Ovary (tissue), 3 donors: Measurements from ENCODE around the gene ABHD4.

Source experiments
- EP300 ChIP-seq: sonication (generic); formaldehyde crosslinking; IDR thresholded peaks from one replicate; pipeline ENCODE4 v1.6.1; 2017; ENCODE audit warnings: antibody characterized with exemption
- POLR2A ChIP-seq: fragments of 450-650 bp; IDR thresholded peaks from one replicate; pipeline ENCODE4 v1.6.1; 2017; ENCODE audit warnings: antibody characterized with exemption, mild to moderate bottlenecking, moderate library complexity
- TF ChIP-seq, protein P1 (sequence below), 3 donors: fragments of 450-650 bp in 2 of 3; fragments of 200-600 bp in 1 of 3; IDR thresholded peaks; one replicate each; pipeline versions ENCODE4 v1.5.1 to v1.8.0; 2016 to 2022; ENCODE audit warnings: antibody characterized with exemption in 3 of 3, mild to moderate bottlenecking in 1 of 3
- donor health status: DM: no; HTN: no; CAD: no.

DNA sequence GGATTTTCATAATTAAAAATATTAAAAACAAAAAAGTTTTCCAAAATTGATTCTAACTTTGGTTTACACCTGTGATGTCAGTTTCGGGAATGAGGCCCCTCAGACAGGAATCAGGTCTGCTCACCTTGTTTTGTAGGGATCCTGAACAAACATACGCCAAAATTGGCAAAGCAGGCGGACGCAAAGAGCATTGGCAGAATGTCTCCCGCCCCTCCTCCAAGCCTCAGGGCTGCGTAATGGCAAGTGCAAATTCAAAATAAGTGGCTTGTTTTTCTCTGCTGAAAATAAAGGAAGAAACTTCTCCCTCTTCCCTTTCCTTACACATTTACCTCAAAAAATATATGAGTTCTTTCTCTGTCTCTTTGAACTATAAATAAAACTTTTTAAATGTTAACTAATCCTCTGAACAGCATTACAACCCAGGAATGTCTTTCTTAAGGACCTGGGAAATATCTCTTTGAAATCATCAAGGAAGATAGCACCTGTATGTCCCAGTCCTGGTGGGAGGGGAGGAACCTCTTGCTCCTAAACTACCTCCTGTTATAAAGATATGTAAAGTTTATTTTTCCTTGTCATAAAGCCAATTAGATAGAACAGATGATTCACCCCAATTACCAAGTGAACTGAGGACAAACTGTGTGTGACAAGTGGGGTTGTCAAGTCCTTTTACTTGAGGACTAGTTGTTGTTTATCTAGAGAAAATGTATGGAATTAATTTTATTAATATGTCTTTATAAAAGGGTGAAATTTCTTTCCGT lies 29.6 kb downstream of the ABHD4 start:
- TF ChIP-seq, protein P1, sequence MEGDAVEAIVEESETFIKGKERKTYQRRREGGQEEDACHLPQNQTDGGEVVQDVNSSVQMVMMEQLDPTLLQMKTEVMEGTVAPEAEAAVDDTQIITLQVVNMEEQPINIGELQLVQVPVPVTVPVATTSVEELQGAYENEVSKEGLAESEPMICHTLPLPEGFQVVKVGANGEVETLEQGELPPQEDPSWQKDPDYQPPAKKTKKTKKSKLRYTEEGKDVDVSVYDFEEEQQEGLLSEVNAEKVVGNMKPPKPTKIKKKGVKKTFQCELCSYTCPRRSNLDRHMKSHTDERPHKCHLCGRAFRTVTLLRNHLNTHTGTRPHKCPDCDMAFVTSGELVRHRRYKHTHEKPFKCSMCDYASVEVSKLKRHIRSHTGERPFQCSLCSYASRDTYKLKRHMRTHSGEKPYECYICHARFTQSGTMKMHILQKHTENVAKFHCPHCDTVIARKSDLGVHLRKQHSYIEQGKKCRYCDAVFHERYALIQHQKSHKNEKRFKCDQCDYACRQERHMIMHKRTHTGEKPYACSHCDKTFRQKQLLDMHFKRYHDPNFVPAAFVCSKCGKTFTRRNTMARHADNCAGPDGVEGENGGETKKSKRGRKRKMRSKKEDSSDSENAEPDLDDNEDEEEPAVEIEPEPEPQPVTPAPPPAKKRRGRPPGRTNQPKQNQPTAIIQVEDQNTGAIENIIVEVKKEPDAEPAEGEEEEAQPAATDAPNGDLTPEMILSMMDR (IDR thresholded peaks at IDR 0.05) = no peak
- no peak for TF ChIP-seq POLR2A
- TF ChIP-seq EP300 = no peak
